Activated naive CD4-positive, alpha-beta T cell treated with anti-CD3 and anti-CD28 coated beads for 36 hours (primary cell): ENCODE measurements around the gene SLC11A2. TPM values are rescaled to one million over a fixed set of nuclear protein-coding genes. Genes with fewer than 3 reads are reported as not detected.

Source experiments
- CTCF ChIA-PET: fragments of 350-600 bp; sonication (Branson Sonifier 250); formaldehyde crosslinking; loops from one replicate; lab custom pipeline; 2021; ENCODE audit warnings: antibody characterized with exemption; lab: Charles Lee
- DNase-seq: peaks from one replicate; pipeline ENCODE4 v3.0.0-alpha.2; 2020
- H3K27ac Mint-ChIP-seq: one replicate; pipeline ENCODE4 v1.8.0; 2021; ENCODE audit warnings: mild to moderate bottlenecking, mixed read lengths
- H3K27me3 Mint-ChIP-seq: one replicate; pipeline ENCODE4 v1.8.0; 2021; ENCODE audit warnings: low read depth, mixed read lengths
- H3K36me3 Mint-ChIP-seq: one replicate; pipeline ENCODE4 v1.8.0; 2021; ENCODE audit warnings: low read depth, mixed read lengths
- H3K4me1 Mint-ChIP-seq: one replicate; pipeline ENCODE4 v1.8.0; 2021; ENCODE audit warnings: low read depth, mixed read lengths
- H3K4me3 Mint-ChIP-seq: one replicate; pipeline ENCODE4 v1.8.0; 2021; ENCODE audit warnings: mild to moderate bottlenecking, moderate library complexity, mixed read lengths
- H3K9me3 Mint-ChIP-seq: one replicate; pipeline ENCODE4 v1.8.0; 2021; ENCODE audit warnings: mixed read lengths
- intact Hi-C: fragments of 100-400 bp; cut with micrococcal nuclease; formaldehyde crosslinking; loops from one replicate; pipeline ENCODE4 v1.15.1; 2023
- total RNA-seq, 2 experiments: library from RNA; stranded (reverse); gene quantifications; one replicate each; pipeline ENCODE4 v1.2.3, GENCODE V29; 2021

Gene SLC11A2
- total RNA-seq = 10 to 100 TPM; 18.6 to 27.0 TPM

DNA sequence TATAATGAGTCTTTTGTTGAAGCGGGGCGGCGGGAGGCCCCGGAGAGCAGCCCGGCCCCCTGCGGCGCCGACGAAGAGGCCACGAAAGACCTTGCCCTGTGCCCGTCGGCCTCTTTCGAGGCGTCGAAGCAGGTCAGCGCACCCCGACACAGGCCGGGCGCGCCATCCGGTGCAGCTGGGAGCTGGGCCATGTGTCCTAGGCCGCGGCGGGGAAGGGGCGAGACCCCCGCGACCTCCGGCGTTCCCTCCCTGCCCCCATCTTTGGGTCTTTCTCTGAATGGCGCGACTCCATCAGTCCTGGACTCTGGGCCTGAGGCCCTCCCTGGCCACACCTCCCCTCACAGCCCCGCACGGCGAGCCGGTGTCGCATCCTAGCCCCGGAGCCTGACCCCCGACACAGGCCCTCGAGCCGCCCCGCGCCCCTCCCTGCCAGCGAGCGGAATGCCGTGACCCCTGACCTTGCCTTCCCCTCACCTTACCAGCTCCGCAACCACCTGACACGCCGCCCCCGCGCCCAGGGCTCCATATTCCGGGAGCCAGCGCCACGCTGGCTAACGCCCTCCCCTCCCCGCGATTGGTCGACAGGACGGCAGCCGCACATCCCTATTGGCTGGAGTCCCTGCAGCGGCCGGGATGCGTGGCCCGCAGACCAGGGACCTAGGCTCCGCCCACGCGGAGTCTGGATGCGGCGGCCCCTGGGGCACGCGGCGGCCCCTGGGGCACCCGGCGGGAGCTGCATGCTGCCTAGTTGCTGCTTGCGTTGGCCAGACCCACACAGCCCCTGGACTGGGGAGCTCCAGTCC, at the start of gene SLC11A2:
SLC11A2 (minus strand) TSS at position 549 of the 803 bp plus-strand sequence. CDS start 15,656 bp downstream, outside the sequence.
- CTCF ChIA-PET = interaction anchor here (0.5 to 5.6 kb wide), 9 partner anchors 17 to 522 kb away, joined by 3 to 56 read pairs (median 4); partner anchors contain the start of gene ATF1
- Mint-ChIP-seq H3K9me3 (no peaks in the 10 kb centered on the region), H3K27ac (peak within 1 kb of the TSS; percentile 93), H3K27me3 (no peaks in the 10 kb centered on the region), H3K4me3 (peak within 1 kb of the TSS; percentile 85), H3K4me1 (peaks cover 54% of the 10 kb centered on the region), H3K36me3 (no peaks in the 10 kb centered on the region)
- intact Hi-C loops = loop anchor here (1.0 to 10.0 kb wide), 13 partner anchors 17 to 946 kb away; partner anchors contain the start of genes ATF1, CSRNP2 and LETMD1
- DNase-seq = peak; percentile 96

- Mint-ChIP-seq H3K4me3 (no peak overlapping the region), H3K9me3 (no peaks in the 10 kb centered on the region), H3K27me3 (no peaks in the 10 kb centered on the region), H3K36me3 (peaks cover 12% of the 10 kb centered on the region), H3K4me1 (peaks cover 13% of the 10 kb centered on the region), H3K27ac (no peak overlapping the region)
- CTCF ChIA-PET = interaction anchor here (1.2 to 1.7 kb wide), 2 partner anchors 11 to 14 kb away, joined by 3 to 5 read pairs; no protein-coding TSS in a partner anchor
- intact Hi-C loops = no loop called here
- no peak for DNase-seq
Observed at GRCh38 chr12:51075390-51075789, 49.2 kb upstream of the SLC11A2 start.

DNA sequence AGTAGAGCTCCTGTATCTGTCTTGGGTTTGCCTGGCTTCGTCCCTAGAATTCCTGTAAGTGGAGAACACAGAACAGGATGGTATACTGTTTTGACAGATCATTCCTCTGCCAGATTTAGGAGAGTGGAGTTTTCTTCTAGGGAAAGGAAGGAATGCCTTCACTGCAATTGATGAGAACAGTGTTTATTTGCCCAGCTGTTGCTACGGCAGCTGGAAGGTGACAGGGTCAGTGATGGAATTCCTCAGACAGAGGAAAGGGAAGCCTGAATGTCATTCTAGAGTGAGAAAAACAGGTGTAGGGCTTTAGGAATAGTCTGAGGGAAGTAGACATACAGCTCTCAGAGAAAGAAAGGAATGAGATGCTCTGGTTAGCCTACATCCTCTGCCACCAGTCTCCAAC, 45.5 kb upstream of the SLC11A2 start:
- intact Hi-C loops = no loop called here
- Mint-ChIP-seq H3K27ac (no peak overlapping the region), H3K27me3 (no peaks in the 10 kb centered on the region), H3K36me3 (peaks cover 15% of the 10 kb centered on the region), H3K4me1 (peaks cover 10% of the 10 kb centered on the region), H3K4me3 (no peak overlapping the region), H3K9me3 (no peaks in the 10 kb centered on the region)
- no peak for DNase-seq
- CTCF ChIA-PET = interaction anchor here (1.0 kb wide), 1 partner anchor 11 kb away, joined by 3 read pairs; no protein-coding TSS in a partner anchor

GRCh38 chr12:51070004-51070403, 43.8 kb upstream of the SLC11A2 start:
- no peak for DNase-seq
- peaks cover 17% of the 10 kb centered on the region for H3K36me3 Mint-ChIP-seq
- peak overlapping the region; percentile 60 for H3K27ac Mint-ChIP-seq
- CTCF ChIA-PET = interaction anchor here (0.6 kb wide), 1 partner anchor 126 kb away, joined by 3 read pairs; no protein-coding TSS in a partner anchor
- peaks cover 2% of the 10 kb centered on the region for H3K4me1 Mint-ChIP-seq
- no peaks in the 10 kb centered on the region for H3K9me3 Mint-ChIP-seq
- H3K27me3 Mint-ChIP-seq = no peaks in the 10 kb centered on the region
- intact Hi-C loops = no loop called here
- H3K4me3 Mint-ChIP-seq = no peak overlapping the region

DNA sequence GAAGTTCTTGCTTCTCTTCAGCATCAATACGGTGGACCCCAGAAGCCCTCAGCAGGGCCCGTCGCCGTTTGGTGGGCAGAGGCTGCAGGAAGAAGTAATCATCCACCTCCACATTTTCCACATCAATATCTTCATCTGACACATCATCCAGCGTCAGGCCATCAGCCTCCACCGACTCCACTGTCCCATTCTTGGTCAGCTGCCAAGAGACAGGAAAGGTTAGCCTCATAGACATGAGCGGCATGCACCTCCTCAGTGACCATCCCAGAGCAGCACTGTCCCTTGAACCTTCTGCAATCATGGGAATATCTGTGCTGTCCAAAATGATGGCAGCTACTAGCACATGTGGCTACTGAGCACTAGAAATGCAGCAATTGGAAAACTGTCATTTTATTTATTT, 41.6 kb upstream of the SLC11A2 start:
- no peak overlapping the region for H3K4me3 Mint-ChIP-seq
- H3K27me3 Mint-ChIP-seq = no peaks in the 10 kb centered on the region
- no peak for DNase-seq
- peaks cover 12% of the 10 kb centered on the region for H3K36me3 Mint-ChIP-seq
- CTCF ChIA-PET = interaction anchor here (1.2 kb wide), 1 partner anchor 9 kb away, joined by 3 read pairs; no protein-coding TSS in a partner anchor
- intact Hi-C loops = no loop called here
- H3K27ac Mint-ChIP-seq = no peak overlapping the region
- H3K9me3 Mint-ChIP-seq = no peaks in the 10 kb centered on the region
- H3K4me1 Mint-ChIP-seq = peaks cover 2% of the 10 kb centered on the region

DNA sequence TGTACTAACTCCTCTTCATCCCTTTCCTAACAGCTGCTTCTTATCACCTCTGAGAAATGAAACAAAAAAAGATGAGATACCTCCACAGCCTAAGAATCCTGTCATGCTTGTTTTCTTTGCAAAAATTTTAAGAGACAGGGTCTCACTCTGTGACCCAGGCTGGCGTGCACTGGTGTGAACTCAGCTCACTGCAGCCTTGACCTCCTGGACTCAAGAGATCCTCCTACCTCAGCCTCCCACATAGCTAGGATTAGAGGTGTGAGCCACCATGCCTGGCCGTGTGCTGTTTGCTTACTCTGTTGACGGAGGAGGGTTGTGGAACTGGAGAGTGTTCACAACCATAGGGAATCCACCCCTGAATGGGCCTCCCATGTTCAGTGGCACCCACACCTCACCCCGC, 41.0 kb upstream of the SLC11A2 start:
- Mint-ChIP-seq H3K27me3 (no peaks in the 10 kb centered on the region), H3K4me3 (no peak overlapping the region), H3K9me3 (no peaks in the 10 kb centered on the region), H3K36me3 (peaks cover 12% of the 10 kb centered on the region), H3K27ac (no peak overlapping the region), H3K4me1 (peaks cover 2% of the 10 kb centered on the region)
- intact Hi-C loops = no loop called here
- no peak for DNase-seq
- CTCF ChIA-PET = interaction anchor here (1.2 kb wide), 1 partner anchor 9 kb away, joined by 3 read pairs; no protein-coding TSS in a partner anchor

DNA sequence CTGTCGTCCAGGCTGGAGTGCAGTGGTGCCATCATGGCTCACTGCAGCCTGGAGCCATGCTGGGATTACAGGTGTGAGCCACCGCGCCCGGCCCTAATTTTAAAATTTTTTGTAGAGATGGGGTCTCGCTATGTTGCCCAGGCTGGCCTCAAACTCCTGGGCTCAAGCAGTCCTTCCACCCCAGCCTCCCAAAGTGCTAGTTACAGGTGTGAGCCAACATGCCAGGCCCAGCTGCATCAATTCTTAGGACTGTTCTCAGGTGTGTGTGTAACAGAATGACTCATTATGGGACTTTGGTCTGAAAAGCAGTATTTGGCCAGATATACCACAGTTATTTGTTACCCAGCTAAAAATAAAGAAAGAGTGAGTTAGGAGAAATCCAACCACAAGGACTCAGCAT, 39.3 kb upstream of the SLC11A2 start:
- peaks cover 9% of the 10 kb centered on the region for H3K36me3 Mint-ChIP-seq
- no peaks in the 10 kb centered on the region for H3K9me3 Mint-ChIP-seq
- DNase-seq = no peak
- H3K27me3 Mint-ChIP-seq = no peaks in the 10 kb centered on the region
- no peak overlapping the region for H3K4me3 Mint-ChIP-seq
- CTCF ChIA-PET = no interaction called here
- no peak overlapping the region for H3K27ac Mint-ChIP-seq
- intact Hi-C loops = no loop called here
- peaks cover 2% of the 10 kb centered on the region for H3K4me1 Mint-ChIP-seq

GRCh38 chr12:51062631-51063397, 36.6 kb upstream of the SLC11A2 start:
- no peak for DNase-seq
- no peak overlapping the region for H3K4me3 Mint-ChIP-seq
- intact Hi-C loops = no loop called here
- peaks cover 19% of the 10 kb centered on the region for H3K36me3 Mint-ChIP-seq
- no peaks in the 10 kb centered on the region for H3K4me1 Mint-ChIP-seq
- peak overlapping the region; percentile 59 for H3K27ac Mint-ChIP-seq
- CTCF ChIA-PET = interaction anchor here (0.6 to 1.3 kb wide), 4 partner anchors 14 to 434 kb away, joined by 3 to 4 read pairs (median 3); no protein-coding TSS in a partner anchor
- no peaks in the 10 kb centered on the region for H3K9me3 Mint-ChIP-seq
- H3K27me3 Mint-ChIP-seq = no peaks in the 10 kb centered on the region

- no peak for DNase-seq
- Mint-ChIP-seq H3K36me3 (peaks cover 33% of the 10 kb centered on the region), H3K27me3 (no peaks in the 10 kb centered on the region), H3K4me3 (no peak overlapping the region), H3K27ac (peak overlapping the region; percentile 36), H3K9me3 (no peaks in the 10 kb centered on the region), H3K4me1 (no peaks in the 10 kb centered on the region)
- CTCF ChIA-PET = no interaction called here
- intact Hi-C loops = no loop called here
Observed at GRCh38 chr12:51059086-51059485, 32.9 kb upstream of the SLC11A2 start.

DNA sequence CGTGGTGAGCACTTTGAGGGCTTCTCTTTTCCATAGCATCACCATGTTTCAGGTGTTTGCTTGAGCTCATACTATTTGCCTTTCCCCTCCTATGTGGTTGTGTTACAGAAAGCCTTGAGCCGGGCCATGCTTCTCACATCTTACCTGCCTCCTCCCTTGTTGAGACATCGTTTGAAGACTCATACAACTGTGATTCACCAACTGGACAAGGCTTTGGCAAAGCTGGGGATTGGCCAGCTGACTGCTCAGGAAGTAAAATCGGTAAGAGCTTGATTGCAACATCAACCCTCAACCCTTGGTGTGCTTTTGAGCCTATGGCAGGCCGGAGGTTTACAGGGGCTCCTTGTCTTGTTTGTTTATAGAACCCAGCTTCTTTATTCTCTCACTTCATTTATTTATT, 30.1 kb upstream of the SLC11A2 start:
- no peaks in the 10 kb centered on the region for H3K27me3 Mint-ChIP-seq
- DNase-seq = no peak
- no peak overlapping the region for H3K27ac Mint-ChIP-seq
- H3K36me3 Mint-ChIP-seq = peaks cover 46% of the 10 kb centered on the region
- H3K9me3 Mint-ChIP-seq = no peaks in the 10 kb centered on the region
- CTCF ChIA-PET = interaction anchor here (0.5 to 0.9 kb wide), 4 partner anchors 9 to 311 kb away, joined by 3 to 4 read pairs (median 3); no protein-coding TSS in a partner anchor
- no peak overlapping the region for H3K4me3 Mint-ChIP-seq
- intact Hi-C loops = no loop called here
- peaks cover 9% of the 10 kb centered on the region for H3K4me1 Mint-ChIP-seq

DNA sequence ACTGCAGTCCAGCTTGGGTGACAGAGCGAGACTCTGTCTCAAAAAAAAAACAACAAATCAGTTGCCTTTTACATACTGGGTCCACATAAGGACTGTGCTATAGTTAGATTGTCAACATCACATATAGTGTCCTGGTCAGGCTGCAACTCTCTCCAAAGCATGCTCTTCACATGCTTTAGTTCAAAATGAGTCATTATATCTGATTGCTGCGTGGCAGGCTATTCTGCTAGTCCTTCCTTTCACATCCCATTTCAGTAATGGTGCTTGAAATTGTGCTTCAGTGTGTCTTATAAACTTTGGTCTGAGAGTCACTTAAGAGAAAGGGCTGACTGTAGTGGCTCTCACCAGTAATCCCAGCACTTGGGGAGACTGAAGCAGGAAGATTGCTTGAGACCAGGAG, 28.9 kb upstream of the SLC11A2 start:
- intact Hi-C loops = no loop called here
- Mint-ChIP-seq H3K36me3 (peaks cover 46% of the 10 kb centered on the region), H3K27ac (no peak overlapping the region), H3K9me3 (no peaks in the 10 kb centered on the region), H3K4me1 (peaks cover 11% of the 10 kb centered on the region), H3K4me3 (no peak overlapping the region), H3K27me3 (no peaks in the 10 kb centered on the region)
- no peak for DNase-seq
- CTCF ChIA-PET = no interaction called here

DNA sequence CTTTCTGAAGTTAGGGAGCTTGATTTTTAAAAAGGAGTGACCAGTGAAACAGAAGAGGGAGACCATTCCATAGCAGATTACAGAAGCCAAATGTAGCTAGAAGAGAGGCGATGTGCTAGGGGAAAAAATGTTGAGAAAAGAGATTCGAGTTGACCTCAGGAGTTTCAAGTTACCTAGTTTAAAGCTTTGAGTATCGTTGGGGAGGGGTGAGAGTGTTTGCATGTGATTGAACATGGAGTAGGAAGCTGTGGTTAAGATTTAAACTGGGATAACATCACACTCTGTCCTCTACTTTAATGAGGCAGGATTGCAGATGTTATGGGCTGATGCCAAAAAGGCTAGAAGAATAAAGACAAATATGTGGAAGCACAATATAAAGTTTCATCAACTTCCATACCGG, 25.6 kb upstream of the SLC11A2 start:
- Mint-ChIP-seq H3K27ac (no peak overlapping the region), H3K4me3 (no peak overlapping the region), H3K27me3 (no peaks in the 10 kb centered on the region), H3K36me3 (peaks cover 33% of the 10 kb centered on the region), H3K9me3 (no peaks in the 10 kb centered on the region), H3K4me1 (peaks cover 30% of the 10 kb centered on the region)
- DNase-seq = no peak
- intact Hi-C loops = no loop called here
- CTCF ChIA-PET = interaction anchor here (0.6 to 1.0 kb wide), 3 partner anchors 129 to 287 kb away, joined by 3 to 5 read pairs (median 4); partner anchors contain the start of gene ATF1
